ENCODE measurements around the gene TCF12.

The TCF12 gene

GRCh38 chr15:57108296-57108695, 189.9 kb downstream of the TCF12 start:
- Mint-ChIP-seq H3K27ac (no peak overlapping the region), H3K4me1 (peaks cover 19% of the 10 kb centered on the region), H3K4me3 (no peak overlapping the region)

GRCh38 chr15:57109005-57109404, 190.6 kb downstream of the TCF12 start:
- H3K4me3 Mint-ChIP-seq: no peak overlapping the region
- H3K27me3 Mint-ChIP-seq: no peaks in the 10 kb centered on the region
- no peaks in the 10 kb centered on the region for H3K9me3 Mint-ChIP-seq
- H3K36me3 Mint-ChIP-seq: peaks cover 15% of the 10 kb centered on the region
- DNase-seq (ENCODE audit: low spot score in 2 of 2) (no peak), ATAC-seq (ENCODE audit: low read depth) (no peak)
- H3K27ac Mint-ChIP-seq: no peak overlapping the region
- peaks cover 19% of the 10 kb centered on the region for H3K4me1 Mint-ChIP-seq

More at GRCh38 chr15:57108296-57108695, 189.9 kb downstream of the TCF12 start:
- Mint-ChIP-seq H3K9me3 (no peaks in the 10 kb centered on the region), H3K27me3 (no peaks in the 10 kb centered on the region), H3K36me3 (peaks cover 15% of the 10 kb centered on the region)
- no peak for DNase-seq (ENCODE audit: low spot score in 2 of 2)
- no peak for ATAC-seq (ENCODE audit: low read depth)

GRCh38 chr15:57111002-57111401, 192.6 kb downstream of the TCF12 start:
- ATAC-seq (ENCODE audit: low read depth) (no peak), DNase-seq (ENCODE audit: low spot score in 2 of 2) (no peak)
- Mint-ChIP-seq H3K27ac (no peak overlapping the region), H3K4me3 (no peak overlapping the region), H3K4me1 (peaks cover 19% of the 10 kb centered on the region), H3K27me3 (no peaks in the 10 kb centered on the region), H3K9me3 (no peaks in the 10 kb centered on the region), H3K36me3 (peaks cover 10% of the 10 kb centered on the region)

GRCh38 chr15:57112178-57112577, 193.7 kb downstream of the TCF12 start:
- H3K4me3 Mint-ChIP-seq: no peak overlapping the region
- H3K27me3 Mint-ChIP-seq: no peaks in the 10 kb centered on the region
- ATAC-seq (ENCODE audit: low read depth) (no peak), DNase-seq (ENCODE audit: low spot score in 2 of 2) (no peak)
- H3K9me3 Mint-ChIP-seq: no peaks in the 10 kb centered on the region
- H3K36me3 Mint-ChIP-seq: peaks cover 6% of the 10 kb centered on the region
- H3K4me1 Mint-ChIP-seq: peaks cover 16% of the 10 kb centered on the region
- no peak overlapping the region for H3K27ac Mint-ChIP-seq

GRCh38 chr15:57114070-57114469, 195.6 kb downstream of the TCF12 start:
- H3K36me3 Mint-ChIP-seq: peaks cover 5% of the 10 kb centered on the region
- H3K4me3 Mint-ChIP-seq: no peak overlapping the region
- no peaks in the 10 kb centered on the region for H3K27me3 Mint-ChIP-seq
- H3K27ac Mint-ChIP-seq: no peak overlapping the region
- ATAC-seq (ENCODE audit: low read depth): no peak
- no peak for DNase-seq (ENCODE audit: low spot score in 2 of 2)
- H3K4me1 Mint-ChIP-seq: peaks cover 16% of the 10 kb centered on the region
- H3K9me3 Mint-ChIP-seq: no peaks in the 10 kb centered on the region

GRCh38 chr15:57118013-57118799, 199.8 kb downstream of the TCF12 start:
- Mint-ChIP-seq H3K9me3 (no peaks in the 10 kb centered on the region), H3K4me1 (peaks cover 19% of the 10 kb centered on the region), H3K4me3 (no peak overlapping the region), H3K36me3 (peaks cover 13% of the 10 kb centered on the region), H3K27me3 (no peaks in the 10 kb centered on the region), H3K27ac (peak overlapping the region; percentile 75)
- no peak for DNase-seq (ENCODE audit: low spot score in 2 of 2)
- ATAC-seq (ENCODE audit: low read depth): no peak

GRCh38 chr15:57122080-57122840, 203.8 kb downstream of the TCF12 start:
- H3K4me1 Mint-ChIP-seq: peaks cover 18% of the 10 kb centered on the region
- no peak overlapping the region for H3K4me3 Mint-ChIP-seq
- H3K36me3 Mint-ChIP-seq: peaks cover 16% of the 10 kb centered on the region
- H3K27ac Mint-ChIP-seq: peak overlapping the region; percentile 31
- DNase-seq (ENCODE audit: low spot score in 2 of 2) (no peak), ATAC-seq (ENCODE audit: low read depth) (no peak)
- no peaks in the 10 kb centered on the region for H3K27me3 Mint-ChIP-seq
- no peaks in the 10 kb centered on the region for H3K9me3 Mint-ChIP-seq

- Mint-ChIP-seq H3K4me1 (peaks cover 14% of the 10 kb centered on the region), H3K27me3 (no peaks in the 10 kb centered on the region), H3K36me3 (peaks cover 18% of the 10 kb centered on the region), H3K27ac (no peak overlapping the region), H3K4me3 (no peak overlapping the region), H3K9me3 (no peaks in the 10 kb centered on the region)
- ATAC-seq (ENCODE audit: low read depth): no peak
- no peak for DNase-seq (ENCODE audit: low spot score in 2 of 2)
Measured at GRCh38 chr15:57124036-57124435, 205.6 kb downstream of the TCF12 start.

GRCh38 chr15:57129064-57129463, 210.6 kb downstream of the TCF12 start:
- H3K4me3 Mint-ChIP-seq: no peak overlapping the region
- H3K4me1 Mint-ChIP-seq: peaks cover 10% of the 10 kb centered on the region
- ATAC-seq (ENCODE audit: low read depth) (no peak), DNase-seq (ENCODE audit: low spot score in 2 of 2) (no peak)
- H3K27me3 Mint-ChIP-seq: no peaks in the 10 kb centered on the region
- H3K9me3 Mint-ChIP-seq: no peaks in the 10 kb centered on the region
- H3K36me3 Mint-ChIP-seq: peaks cover 10% of the 10 kb centered on the region
- no peak overlapping the region for H3K27ac Mint-ChIP-seq

- no peaks in the 10 kb centered on the region for H3K9me3 Mint-ChIP-seq
- H3K4me3 Mint-ChIP-seq: no peak overlapping the region
- no peak for ATAC-seq (ENCODE audit: low read depth)
- H3K27me3 Mint-ChIP-seq: no peaks in the 10 kb centered on the region
- DNase-seq (ENCODE audit: low spot score in 2 of 2): no peak
- H3K27ac Mint-ChIP-seq: no peak overlapping the region
- H3K36me3 Mint-ChIP-seq: peaks cover 10% of the 10 kb centered on the region
- H3K4me1 Mint-ChIP-seq: peaks cover 10% of the 10 kb centered on the region
Measured at GRCh38 chr15:57130956-57131355, 212.5 kb downstream of the TCF12 start.

- peak; percentile 70 for ATAC-seq (ENCODE audit: low read depth)
- no peaks in the 10 kb centered on the region for H3K9me3 Mint-ChIP-seq
- peaks cover 5% of the 10 kb centered on the region for H3K36me3 Mint-ChIP-seq
- H3K27me3 Mint-ChIP-seq: no peaks in the 10 kb centered on the region
- H3K27ac Mint-ChIP-seq: no peak overlapping the region
- no peak overlapping the region for H3K4me3 Mint-ChIP-seq
- DNase-seq (ENCODE audit: low spot score in 2 of 2): no peak
- peaks cover 10% of the 10 kb centered on the region for H3K4me1 Mint-ChIP-seq
Measured at GRCh38 chr15:57133127-57133968, 214.9 kb downstream of the TCF12 start.

- H3K4me3 Mint-ChIP-seq: no peak overlapping the region
- peaks cover 12% of the 10 kb centered on the region for H3K4me1 Mint-ChIP-seq
- H3K27ac Mint-ChIP-seq: no peak overlapping the region
- no peaks in the 10 kb centered on the region for H3K27me3 Mint-ChIP-seq
- no peak for DNase-seq (ENCODE audit: low spot score in 2 of 2)
- ATAC-seq (ENCODE audit: low read depth): no peak
- H3K36me3 Mint-ChIP-seq: peaks cover 3% of the 10 kb centered on the region
- no peaks in the 10 kb centered on the region for H3K9me3 Mint-ChIP-seq
Measured at GRCh38 chr15:57134071-57134605, 215.7 kb downstream of the TCF12 start.

GRCh38 chr15:57134851-57135250, 216.4 kb downstream of the TCF12 start:
- Mint-ChIP-seq H3K4me3 (no peak overlapping the region), H3K36me3 (peaks cover 3% of the 10 kb centered on the region), H3K27ac (no peak overlapping the region), H3K9me3 (no peaks in the 10 kb centered on the region), H3K4me1 (peaks cover 13% of the 10 kb centered on the region), H3K27me3 (no peaks in the 10 kb centered on the region)
- DNase-seq (ENCODE audit: low spot score in 2 of 2): no peak
- no peak for ATAC-seq (ENCODE audit: low read depth)

GRCh38 chr15:57135800-57136199, 217.4 kb downstream of the TCF12 start:
- no peaks in the 10 kb centered on the region for H3K9me3 Mint-ChIP-seq
- DNase-seq (ENCODE audit: low spot score in 2 of 2) (no peak), ATAC-seq (ENCODE audit: low read depth) (no peak)
- peaks cover 14% of the 10 kb centered on the region for H3K4me1 Mint-ChIP-seq
- no peaks in the 10 kb centered on the region for H3K27me3 Mint-ChIP-seq
- no peak overlapping the region for H3K4me3 Mint-ChIP-seq
- H3K27ac Mint-ChIP-seq: no peak overlapping the region
- peaks cover 3% of the 10 kb centered on the region for H3K36me3 Mint-ChIP-seq
